H9 (cell line): ENCODE measurements around the gene AKT1. TPM values are rescaled to one million over a fixed set of nuclear protein-coding genes. Genes with fewer than 3 reads are reported as not detected.
A peak's percentile ranks its signal among the peaks of the same experiment; 100 is the strongest.

Experiments
- DNase-seq: peaks from one replicate; pipeline ENCODE4 v3.0.0-alpha.2; 2017
- H2AFZ ChIP-seq: one replicate; pipeline ENCODE4 v1.6.1; 2013; ENCODE audit warnings: mild to moderate bottlenecking, low read length, control low read depth, moderate library complexity
- H2AK5ac ChIP-seq: 2 replicates; pipeline ENCODE4 v1.6.1; 2013; ENCODE audit warnings: low read length, control low read depth, mixed read lengths; ENCODE audit not compliant: insufficient read length
- H2BK120ac ChIP-seq: one replicate; pipeline ENCODE4 v1.6.1; 2013; ENCODE audit warnings: low read depth, mild to moderate bottlenecking, low read length, control low read depth, inconsistent platforms; ENCODE audit not compliant: poor library complexity, severe bottlenecking
- H2BK12ac ChIP-seq: 2 replicates; pipeline ENCODE4 v1.6.1; 2013; ENCODE audit warnings: low read length, control low read depth, mixed read lengths, low read depth; ENCODE audit not compliant: insufficient read length
- H2BK15ac ChIP-seq: 2 replicates; pipeline ENCODE4 v1.6.1; 2013; ENCODE audit warnings: low read depth, low read length, control low read depth
- H2BK20ac ChIP-seq: one replicate; pipeline ENCODE4 v1.6.1; 2013; ENCODE audit warnings: low read depth, mild to moderate bottlenecking, low read length, control low read depth, inconsistent platforms; ENCODE audit not compliant: poor library complexity, severe bottlenecking
- H2BK5ac ChIP-seq: 2 replicates; pipeline ENCODE4 v1.6.1; 2013; ENCODE audit warnings: low read length, control low read depth, mixed read lengths; ENCODE audit not compliant: insufficient read length
- H3K14ac ChIP-seq: 2 replicates; pipeline ENCODE4 v1.6.1; 2013; ENCODE audit warnings: low read length, control low read depth; ENCODE audit not compliant: insufficient read depth
- H3K18ac ChIP-seq: 2 replicates; pipeline ENCODE4 v1.6.1; 2013; ENCODE audit warnings: low read depth, mild to moderate bottlenecking, mixed read lengths, low read length, control low read depth; ENCODE audit not compliant: insufficient read length
- H3K23ac ChIP-seq: 2 replicates; pipeline ENCODE4 v1.6.1; 2013; ENCODE audit warnings: low read length, control low read depth, mixed read lengths, low read depth; ENCODE audit not compliant: insufficient read length
- H3K23me2 ChIP-seq: 2 replicates; pipeline ENCODE4 v1.6.1; 2013; ENCODE audit warnings: low read depth, mild to moderate bottlenecking, mixed read lengths, low read length, control low read depth; ENCODE audit not compliant: insufficient read length, poor library complexity, severe bottlenecking
- H3K27ac ChIP-seq: 2 replicates; pipeline ENCODE4 v1.5.1; 2013; ENCODE audit warnings: low read length, control low read depth, mixed read lengths, low read depth; ENCODE audit not compliant: insufficient read length
- H3K27me3 ChIP-seq: 2 replicates; pipeline ENCODE4 v1.6.1; 2013; ENCODE audit warnings: low read length, control low read depth, inconsistent platforms; ENCODE audit not compliant: insufficient read depth
- H3K4ac ChIP-seq: 2 replicates; pipeline ENCODE4 v1.6.1; 2013; ENCODE audit warnings: low read depth, mild to moderate bottlenecking, control low read depth, inconsistent platforms, low read length, moderate library complexity
- H3K4me1 ChIP-seq: 2 replicates; pipeline ENCODE4 v1.6.1; 2013; ENCODE audit warnings: low read length, control low read depth, inconsistent platforms; ENCODE audit not compliant: insufficient read depth
- H3K4me2 ChIP-seq: 2 replicates; pipeline ENCODE4 v1.6.1; 2013; ENCODE audit warnings: low read length, control low read depth, mixed read lengths; ENCODE audit not compliant: insufficient read length, insufficient read depth
- H3K56ac ChIP-seq: 2 replicates; pipeline ENCODE4 v1.6.1; 2013; ENCODE audit warnings: low read depth, mild to moderate bottlenecking, mixed read lengths, low read length, control low read depth; ENCODE audit not compliant: insufficient read length
- H3K79me1 ChIP-seq: 2 replicates; pipeline ENCODE4 v1.6.1; 2013; ENCODE audit warnings: low read depth, mild to moderate bottlenecking, moderate library complexity, low read length, control low read depth, inconsistent platforms; ENCODE audit not compliant: insufficient read depth, poor library complexity, severe bottlenecking
- H3K79me2 ChIP-seq: 2 replicates; pipeline ENCODE4 v1.6.1; 2013; ENCODE audit warnings: low read length, control low read depth, inconsistent platforms; ENCODE audit not compliant: insufficient read depth
- H3K9ac ChIP-seq: 2 replicates; pipeline ENCODE4 v1.6.1; 2013; ENCODE audit warnings: low read length, control low read depth, mixed read lengths; ENCODE audit not compliant: insufficient read length; ENCODE audit errors: extremely low read depth
- H3K9me3 ChIP-seq: one replicate; pipeline ENCODE4 v1.6.1; 2013; ENCODE audit warnings: low read depth, low read length, inconsistent platforms; ENCODE audit not compliant: control insufficient read depth
- H3T11ph ChIP-seq: one replicate; pipeline ENCODE4 v1.6.1; 2013; ENCODE audit warnings: mild to moderate bottlenecking, low read length, control low read depth, inconsistent platforms
- H4K20me1 ChIP-seq: one replicate; pipeline ENCODE4 v1.6.1; 2013; ENCODE audit not compliant: control insufficient read depth, insufficient read length, insufficient read depth
- H4K5ac ChIP-seq: 2 replicates; pipeline ENCODE4 v1.6.1; 2013; ENCODE audit warnings: low read depth, mild to moderate bottlenecking, mixed read lengths, low read length, control low read depth; ENCODE audit not compliant: insufficient read length
- H4K8ac ChIP-seq: replicated peaks from 2 replicates; pipeline ENCODE4 v1.6.1; 2013; ENCODE audit warnings: low read length, control low read depth, mixed read lengths, low read depth; ENCODE audit not compliant: insufficient read length
- H4K91ac ChIP-seq: 2 replicates; pipeline ENCODE4 v1.6.1; 2013; ENCODE audit warnings: low read depth, mild to moderate bottlenecking, moderate library complexity, mixed read lengths, low read length, control low read depth; ENCODE audit not compliant: insufficient read length
- H3K27ac Mint-ChIP-seq, 3 experiments: 2 replicates in 2 of 3; 3 replicates in 1 of 3; pipeline ENCODE4 v1.8.0; 2020 to 2021; ENCODE audit warnings: mixed read lengths in 3 of 3, mild to moderate bottlenecking in 1 of 3, moderate library complexity in 1 of 3
- H3K27me3 Mint-ChIP-seq: 2 replicates; pipeline ENCODE4 v1.8.0; 2021; ENCODE audit warnings: low read depth, mild to moderate bottlenecking, moderate library complexity, mixed read lengths
- H3K36me3 Mint-ChIP-seq, 3 experiments: 2 replicates in 2 of 3; 3 replicates in 1 of 3; pipeline ENCODE4 v1.8.0; 2020 to 2021; ENCODE audit warnings: low read depth in 3 of 3, mixed read lengths in 3 of 3; ENCODE audit not compliant: insufficient read depth in 1 of 3
- H3K4me1 Mint-ChIP-seq, 2 experiments: 2 replicates each; pipeline ENCODE4 v1.8.0; 2020; ENCODE audit warnings: mixed read lengths in 2 of 2
- H3K4me3 Mint-ChIP-seq, 2 experiments: 2 replicates in 1 of 2; 3 replicates in 1 of 2; pipeline ENCODE4 v1.8.0; 2020 to 2021; ENCODE audit warnings: mild to moderate bottlenecking in 2 of 2, mixed read lengths in 2 of 2, moderate library complexity in 1 of 2
- H3K9me3 Mint-ChIP-seq, 2 experiments: 2 replicates in 1 of 2; 3 replicates in 1 of 2; pipeline ENCODE4 v1.8.0; 2020; ENCODE audit warnings: mild to moderate bottlenecking in 2 of 2, mixed read lengths in 2 of 2, moderate library complexity in 1 of 2
- CTCF ChIP-seq: fragments of 200-600 bp; sonication (generic); conservative IDR thresholded peaks from 3 replicates; pipeline ENCODE4 v1.8.0; 2021; ENCODE audit warnings: antibody characterized with exemption, mild to moderate bottlenecking
- WGBS: extraction: QIAGEN DNeasy Blood & Tissue Kit; methylation state at CpG from one replicate; pipeline ENCODE4 v1.1.7; 2013; ENCODE audit warnings: missing lambda C conversion rate, low lambda C conversion rate, mixed read lengths; ENCODE audit not compliant: insufficient read length; ENCODE audit errors: extremely low coverage; 5-methylcytosine and 5-hydroxymethylcytosine counted together
- total RNA-seq: library from RNA; stranded (reverse); gene quantifications from 2 replicates; pipeline ENCODE4 v1.2.1, GENCODE V29; 2021

Gene AKT1
- total RNA-seq, 1 experiment from 2014 or later: 101 TPM

GRCh38 chr14:104752735-104753527 lies 42.6 kb downstream of the AKT1 start, which contains the start of gene SIVA1:
TSS of gene SIVA1 (plus strand) at chr14:104753147. CDS start at chr14:104753202, 55 bp downstream.
- Mint-ChIP-seq H3K36me3 (peaks cover 18 to 51% (median 39%) of the 10 kb centered on the region in 3 experiments; a peak in 6 of 7 replicates), H3K9me3 (peaks cover 13 to 19% of the 10 kb centered on the region in 2 experiments), H3K4me3 (peak within 1 kb of the TSS; percentile 87 to 90), H3K27me3 (peaks cover 7% of the 10 kb centered on the region), H3K27ac (peak within 1 kb of the TSS; percentile 72 to 97 (median 96); a peak in 5 of 7 replicates), H3K4me1 (peaks cover 18 to 19% of the 10 kb centered on the region in 2 experiments)
- Histone ChIP-seq H3K4me2 (peak within 1 kb of the TSS; percentile 88), H2BK120ac (no peak within 1 kb of the TSS), H4K8ac (no peak within 1 kb of the TSS), H3K27ac (no peak within 1 kb of the TSS), H4K20me1 (no peaks in the 10 kb centered on the region), H3K9ac (peak within 1 kb of the TSS; percentile 92), H3K23me2 (peaks cover 12% of the 10 kb centered on the region), H4K91ac (no peak within 1 kb of the TSS), H2BK20ac (no peak within 1 kb of the TSS), H3K4me1 (no peaks in the 10 kb centered on the region; the same call in 1 of the 2 replicates), H3K14ac (peak within 1 kb of the TSS; percentile 96), H3K4ac (no peak within 1 kb of the TSS), H3K18ac (peak within 1 kb of the TSS; percentile 85), H3K79me2 (peaks cover 16% of the 10 kb centered on the region; the same call in 1 of the 2 replicates), H2BK12ac (no peak within 1 kb of the TSS), H3K79me1 (no peaks in the 10 kb centered on the region), H2AFZ (no peak within 1 kb of the TSS), H4K5ac (no peak within 1 kb of the TSS), H2BK15ac (no peak within 1 kb of the TSS), H3T11ph (no peak within 1 kb of the TSS), H3K27me3 (no peaks in the 10 kb centered on the region), H3K9me3 (peaks cover 6% of the 10 kb centered on the region), H2BK5ac (no peak within 1 kb of the TSS), H3K56ac (no peak within 1 kb of the TSS), H2AK5ac (no peak within 1 kb of the TSS), H3K23ac (no peak within 1 kb of the TSS)
- DNase-seq: peak; percentile 99
- no peak for TF ChIP-seq CTCF
- no CpG with 5 or more reads among the region's 95 CpGs for WGBS
